HG03175 (cell line): Measurements from ENCODE around the gene GLRA2.
"Not testable (repeated sequence)": the region's sequence is repeated elsewhere in the genome, so short reads cannot be mapped to it uniquely, and the experiment has no call there.

ENCODE experiments used
- ATAC-seq: cut with Tn5 transposase; IDR thresholded peaks from one replicate; pipeline ENCODE4 v1.9.1; 2021; ENCODE audit warnings: mild to moderate bottlenecking, moderate library complexity; ENCODE audit not compliant: unreplicated experiment

Gene GLRA2

GRCh38 chrX:14590693-14591424 lies 61.5 kb downstream of the GLRA2 start:
- no peak for ATAC-seq

GRCh38 chrX:14591976-14592375 lies 62.6 kb downstream of the GLRA2 start:
- ATAC-seq: no peak

DNA sequence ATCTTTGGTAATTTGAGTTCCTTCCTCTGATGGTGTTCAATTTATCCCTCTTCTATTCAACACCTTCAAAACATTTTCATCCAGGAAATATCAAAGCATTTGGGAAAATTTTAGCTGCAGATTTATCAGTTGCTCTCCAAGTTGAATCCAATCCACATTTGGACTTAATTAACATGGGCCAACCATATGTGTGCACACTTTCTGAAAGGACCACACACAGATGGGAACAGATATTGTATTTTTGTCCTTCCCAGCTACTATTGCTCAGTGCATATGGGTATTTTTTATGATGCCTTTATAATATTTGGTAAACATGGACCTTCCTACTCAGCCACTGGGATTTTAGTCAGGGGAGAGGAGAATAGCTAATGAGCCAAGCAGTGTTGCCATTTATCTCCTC lies 65.2 kb downstream of the GLRA2 start:
- no peak for ATAC-seq

DNA sequence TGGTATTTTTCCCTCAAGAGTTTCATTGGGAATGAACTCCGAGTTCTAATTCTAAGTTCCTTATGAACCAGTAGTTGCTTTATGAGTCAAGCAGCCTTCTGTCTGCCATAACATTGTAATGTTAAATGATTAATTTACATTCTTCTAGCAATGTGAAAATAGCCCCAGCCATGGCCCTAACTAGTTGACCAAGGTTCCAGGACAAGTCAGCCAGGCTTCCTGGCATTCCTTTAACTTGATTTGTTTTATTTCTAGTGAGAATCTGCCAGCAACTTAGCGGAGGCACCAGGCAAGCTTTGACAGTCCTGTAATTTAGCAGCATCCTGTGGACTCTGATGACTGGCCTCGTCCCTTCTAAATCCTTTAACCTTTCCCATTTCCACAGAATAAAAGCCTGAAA lies 69.0 kb downstream of the GLRA2 start:
- no peak for ATAC-seq

DNA sequence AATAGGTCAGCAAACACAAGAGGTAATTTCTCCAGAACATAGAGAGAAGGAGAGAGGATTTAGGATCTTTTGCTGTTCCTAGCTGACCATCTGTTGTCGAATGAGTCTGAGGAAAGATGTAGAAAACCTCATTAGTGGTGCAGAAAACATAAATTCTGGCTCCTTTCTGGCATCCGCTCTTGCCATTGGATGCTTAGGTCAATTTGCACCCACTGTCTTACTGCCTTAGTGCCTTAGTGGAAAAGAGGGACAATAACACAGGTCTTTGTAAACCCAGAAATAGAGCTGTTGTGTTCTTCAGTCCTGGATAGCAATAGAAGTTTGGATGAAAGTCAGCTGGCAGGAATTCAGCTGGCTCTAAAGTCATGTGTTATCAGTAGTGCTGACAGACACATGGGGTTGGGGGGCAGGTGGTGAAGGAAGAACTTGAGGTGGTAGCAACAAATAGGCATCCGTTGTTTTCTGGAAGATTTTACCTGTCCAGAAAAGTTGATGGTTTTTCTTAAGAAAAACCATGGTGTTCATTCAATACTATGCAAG lies 78.2 kb downstream of the GLRA2 start:
- no peak for ATAC-seq

DNA sequence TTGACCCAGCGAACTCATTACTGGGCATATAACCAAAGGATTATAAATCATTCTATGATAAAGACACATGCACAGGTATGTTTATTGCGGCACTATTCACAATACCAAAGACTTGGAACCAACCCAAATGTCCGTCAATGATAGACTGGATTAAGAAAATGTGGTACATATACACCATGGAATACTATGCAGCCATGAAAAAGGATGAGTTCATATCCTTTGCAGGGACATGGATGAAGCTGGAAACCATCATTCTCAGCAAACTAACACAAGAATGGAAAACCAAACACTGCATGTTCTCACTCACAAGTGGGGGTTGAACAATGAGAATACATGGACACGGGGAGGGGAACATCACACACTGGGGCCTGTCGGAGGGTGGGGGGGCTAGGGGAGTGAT lies 83.1 kb downstream of the GLRA2 start:
- not testable (repeated sequence) for ATAC-seq

DNA sequence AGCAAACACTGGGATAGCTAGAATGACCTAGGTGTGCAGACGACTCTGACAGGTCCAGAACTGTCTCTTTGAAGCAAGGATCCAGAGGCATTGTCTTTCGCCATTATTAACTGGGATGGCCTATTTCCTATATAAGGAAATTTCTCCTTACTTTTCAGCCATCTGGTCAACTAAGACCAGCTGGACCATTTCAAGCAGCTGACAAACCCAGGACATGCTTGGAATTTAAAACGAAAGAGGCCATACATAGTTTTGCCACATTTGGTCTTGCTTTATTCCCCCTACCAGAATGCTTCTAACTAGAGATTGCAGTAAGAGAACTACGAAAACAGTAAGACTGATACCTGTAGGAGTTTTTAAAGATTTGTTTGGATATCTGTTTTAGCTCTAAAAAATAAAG lies 87.0 kb downstream of the GLRA2 start:
- ATAC-seq: no peak

DNA sequence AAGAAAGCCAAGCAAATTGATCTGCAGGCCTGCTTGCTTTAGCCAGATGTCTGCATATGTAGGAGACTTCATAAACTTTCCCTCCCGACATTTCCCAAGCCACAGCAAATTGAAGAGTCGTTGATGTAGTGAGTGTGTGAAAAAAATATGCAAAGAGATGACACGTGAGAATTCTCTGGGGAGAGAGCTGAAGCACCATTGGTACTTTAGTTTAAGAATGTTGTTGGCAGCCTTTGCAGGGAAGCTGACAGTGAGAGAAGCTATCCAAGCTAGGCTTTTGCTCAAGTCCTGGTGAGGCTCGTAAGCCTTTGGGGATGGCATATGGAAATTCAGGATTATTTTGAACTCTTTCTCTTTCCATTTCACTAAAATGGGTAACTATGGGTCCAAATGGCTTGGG lies 87.5 kb downstream of the GLRA2 start:
- ATAC-seq: no peak

DNA sequence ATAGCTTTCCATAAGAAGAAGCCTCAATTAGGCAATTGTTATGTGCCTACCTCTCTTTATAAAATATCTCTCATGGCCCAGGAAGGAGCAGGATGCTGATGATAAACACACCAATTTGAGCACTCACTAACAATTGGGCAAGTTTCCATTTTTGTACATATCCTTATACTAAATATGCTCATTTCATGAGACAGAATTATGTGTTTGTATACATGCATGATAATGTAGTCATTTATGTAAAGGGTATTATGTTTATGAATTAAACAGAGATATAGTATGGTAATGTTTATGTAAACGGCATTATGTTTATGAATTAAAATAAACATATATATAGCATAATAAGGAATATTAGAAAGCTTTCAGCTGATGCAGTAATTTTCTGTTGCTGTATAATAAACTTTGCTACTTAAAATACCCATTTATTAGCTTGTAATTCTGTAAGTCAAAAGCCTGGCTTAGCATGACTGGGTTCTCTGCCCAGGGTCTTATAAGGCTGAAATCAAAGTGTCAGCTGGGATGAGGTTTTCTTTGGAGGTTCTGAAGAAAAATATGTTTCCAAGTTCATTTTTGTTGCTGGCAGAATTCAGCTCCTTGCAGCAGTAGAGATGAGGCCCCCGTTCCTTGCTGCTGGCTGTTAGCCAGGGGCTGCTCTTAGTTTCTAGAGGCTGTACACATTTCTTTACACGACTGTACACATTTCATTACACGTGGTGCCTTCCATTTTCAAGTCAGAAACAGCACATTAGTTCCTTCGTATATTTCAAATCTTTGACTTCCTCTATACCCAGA lies 89.0 kb downstream of the GLRA2 start:
- no peak for ATAC-seq

DNA sequence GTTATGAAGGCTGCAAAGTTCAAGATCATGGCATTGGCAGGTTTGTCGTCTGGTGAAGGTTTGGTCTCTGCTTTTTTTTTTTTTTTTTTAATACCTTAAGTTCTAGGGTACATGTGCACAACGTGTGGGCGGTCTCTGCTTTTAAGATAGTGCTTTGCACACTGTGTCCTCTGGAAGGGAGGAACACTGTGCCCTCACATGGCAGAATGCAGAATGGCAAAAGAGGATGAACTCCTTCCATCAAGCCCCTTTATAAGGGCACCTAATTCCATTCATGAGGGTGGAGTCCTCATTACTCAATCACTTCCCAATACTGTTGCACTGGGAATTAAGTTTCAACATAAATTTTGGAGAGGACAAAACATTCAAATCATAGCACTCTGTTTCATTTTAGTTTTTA lies 101.4 kb downstream of the GLRA2 start:
- ATAC-seq: no peak

- no peak for ATAC-seq
These were observed 112.6 kb downstream of the GLRA2 start for GRCh38 chrX:14641681-14642655.

DNA sequence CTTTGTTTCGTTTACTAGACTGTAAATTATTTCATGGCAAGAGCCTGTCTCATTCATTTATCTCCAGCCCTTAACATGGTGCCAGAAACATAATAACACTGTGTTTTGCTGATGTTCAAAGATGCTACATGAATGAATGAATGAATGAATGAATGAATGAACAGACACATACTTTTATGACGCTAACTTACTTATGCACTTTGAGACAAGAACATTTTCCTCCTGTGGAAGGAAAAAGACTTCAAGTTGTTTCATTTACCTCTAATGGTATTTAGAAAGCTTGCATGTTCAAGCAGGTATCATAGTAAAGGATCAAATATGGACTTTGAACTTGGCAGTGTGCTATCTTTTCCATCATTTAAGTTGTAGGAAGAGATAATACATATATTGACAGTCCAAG lies 131.6 kb downstream of the GLRA2 start:
- no peak for ATAC-seq

DNA sequence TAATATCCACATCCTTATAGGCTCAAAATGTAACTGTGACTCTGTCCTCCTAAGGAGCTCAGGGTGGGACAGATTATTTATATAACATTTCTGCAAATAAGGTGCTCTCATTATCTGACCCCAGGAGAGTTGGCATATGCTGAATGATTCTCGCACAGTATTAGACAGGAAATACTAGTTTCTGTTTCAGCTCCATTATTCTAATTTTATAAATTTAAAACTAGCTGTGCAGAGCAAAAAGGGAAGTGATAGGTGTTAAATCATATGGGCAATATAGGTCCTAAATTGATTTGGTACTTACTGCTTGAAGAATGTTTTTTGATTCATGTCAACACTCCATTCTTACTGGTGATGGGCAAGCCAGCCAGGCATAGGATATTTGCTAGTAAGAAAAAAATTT lies 141.5 kb downstream of the GLRA2 start:
- ATAC-seq: peak; percentile 69

DNA sequence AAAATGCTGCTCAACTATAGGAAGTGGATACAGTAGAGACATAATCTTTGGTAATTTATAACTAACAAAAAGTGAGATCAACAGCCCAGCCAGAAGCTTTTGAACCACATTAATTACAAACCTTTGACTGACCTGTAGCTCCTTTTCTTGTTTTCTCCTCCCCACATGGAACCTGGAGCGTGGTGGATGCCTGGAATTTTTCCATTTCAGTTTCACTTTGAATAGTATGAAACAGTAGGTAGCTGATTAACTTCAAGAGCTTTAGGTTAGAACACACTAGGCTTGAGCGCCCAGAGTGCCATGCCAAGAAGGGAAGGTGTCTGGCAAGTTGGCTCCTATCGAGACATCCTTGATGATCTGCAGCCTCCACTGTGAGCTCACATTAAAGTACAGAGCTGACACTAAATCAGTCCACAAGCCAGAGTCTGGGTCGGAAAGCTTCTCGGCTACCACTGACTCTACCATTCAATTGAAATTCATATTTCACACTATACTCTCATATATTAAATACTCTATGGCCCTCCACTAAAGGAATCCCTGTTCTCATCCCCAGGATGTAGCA lies 143.4 kb downstream of the GLRA2 start:
- ATAC-seq: no peak

DNA sequence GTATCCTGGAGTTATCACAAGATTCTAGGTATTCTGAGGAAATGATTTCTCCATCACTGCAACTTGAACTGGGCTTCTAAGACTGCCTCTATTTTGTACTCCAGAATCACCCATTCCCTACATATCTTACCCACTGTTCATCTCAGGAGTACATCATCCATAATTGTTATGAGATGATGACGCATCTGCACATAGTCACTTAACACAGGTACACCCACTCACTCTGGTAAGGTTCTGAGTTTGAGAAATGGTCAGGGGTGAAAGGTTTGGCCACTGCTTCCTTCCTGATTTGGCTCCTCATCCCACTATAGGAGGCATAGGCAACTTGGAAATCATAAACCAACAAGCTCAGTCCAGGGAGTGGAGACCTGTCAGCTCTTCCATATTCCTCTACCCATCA lies 143.9 kb downstream of the GLRA2 start:
- ATAC-seq: no peak

DNA sequence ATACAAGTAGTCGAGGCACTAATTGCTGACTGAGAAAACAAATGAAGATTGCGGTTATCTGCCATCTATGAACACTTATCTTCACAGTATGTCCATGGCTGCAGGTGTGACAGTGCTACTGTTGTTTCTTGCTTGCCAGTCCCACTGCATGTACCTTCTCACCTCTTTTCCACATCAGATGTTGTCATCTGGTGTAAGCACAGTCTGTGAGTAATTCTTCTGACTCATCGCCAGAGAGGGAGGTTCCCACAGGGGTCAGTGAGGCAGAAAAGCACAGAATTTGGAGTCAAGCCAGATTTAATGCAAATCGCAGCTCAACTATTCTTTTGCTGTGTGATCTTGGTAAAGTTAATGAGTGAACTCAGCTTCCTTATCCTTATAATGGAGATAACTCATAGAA lies 144.4 kb downstream of the GLRA2 start:
- peak; percentile 90 for ATAC-seq

GRCh38 chrX:14675500-14675899 lies 146.2 kb downstream of the GLRA2 start:
- ATAC-seq: no peak

- ATAC-seq: no peak
These were observed 147.1 kb downstream of the GLRA2 start for GRCh38 chrX:14676431-14676830.

DNA sequence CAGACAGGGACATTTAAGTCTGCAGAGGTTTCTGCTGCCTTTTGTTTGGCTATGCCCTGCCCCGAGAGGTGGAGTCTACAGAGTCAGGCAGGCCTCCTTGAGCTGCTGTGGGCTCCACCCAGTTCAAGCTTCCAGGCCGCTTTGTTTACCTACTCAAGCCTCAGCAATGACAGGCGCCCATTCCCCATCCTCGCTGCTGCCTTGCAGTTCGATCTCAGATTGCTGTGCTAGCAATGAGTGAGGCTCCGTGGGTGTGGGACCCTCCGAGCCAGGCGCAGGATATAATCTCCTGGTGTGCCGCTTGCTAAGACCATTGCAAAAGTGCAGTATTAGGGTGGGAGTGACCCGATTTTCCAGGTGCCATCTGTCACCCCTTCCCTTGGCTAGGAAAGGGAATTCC lies 159.0 kb downstream of the GLRA2 start:
- ATAC-seq: not testable (repeated sequence)

DNA sequence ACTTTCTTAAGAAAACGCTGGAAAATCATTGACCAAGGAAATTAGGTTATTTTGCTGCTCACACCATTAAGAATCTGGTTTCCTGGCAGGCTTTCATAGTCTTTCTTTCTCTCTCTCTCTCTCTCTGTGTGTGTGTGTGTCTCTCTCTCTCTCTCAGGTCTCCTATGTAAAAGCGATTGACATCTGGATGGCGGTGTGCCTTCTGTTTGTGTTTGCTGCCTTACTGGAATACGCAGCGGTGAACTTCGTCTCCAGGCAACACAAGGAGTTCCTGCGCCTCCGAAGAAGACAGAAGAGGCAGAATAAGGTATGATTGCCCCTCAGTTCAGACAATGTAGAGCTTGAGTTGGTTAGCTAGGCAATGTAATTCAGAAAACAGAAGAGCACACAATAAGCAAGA lies 161.2 kb downstream of the GLRA2 start:
- ATAC-seq: no peak

DNA sequence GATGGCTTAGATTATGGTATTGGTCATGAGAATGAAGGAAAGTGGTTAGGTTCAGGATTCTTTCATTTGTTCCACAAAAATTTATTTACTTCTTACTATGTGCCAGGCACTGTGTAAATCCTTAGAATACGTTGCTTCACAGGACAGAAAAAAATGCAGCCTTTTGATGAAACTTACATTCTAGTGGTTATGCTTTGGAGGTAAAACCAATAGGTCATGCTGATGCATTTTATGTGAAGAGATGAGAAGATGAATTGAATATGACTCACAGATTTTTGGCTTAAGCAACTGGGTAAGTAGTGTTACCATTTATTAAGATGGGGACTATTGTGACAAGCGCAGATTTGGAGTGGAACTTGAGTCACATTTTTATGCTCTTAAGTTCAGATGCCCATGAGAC lies 165.3 kb downstream of the GLRA2 start:
- ATAC-seq: no peak
